ENCODE results near the gene CD109. TPM values are rescaled to one million over a fixed set of nuclear protein-coding genes. Genes with fewer than 3 reads are reported as not detected.

The CD109 gene
- total RNA-seq, 4 donors from 2014 or later, result 1.9 to 7.4 (median 4.8) TPM

- DNase-seq, result no peak
- Histone ChIP-seq H3K27me3 (no peaks in the 10 kb centered on the region), H3K9me3 (no peaks in the 10 kb centered on the region), H3K4me1 (peaks cover 0 to 15% (median 0%) of the 10 kb centered on the region in 4 donors), H3K27ac (peak overlapping the region in 1 of 4 donors; percentile 48), H3K4me3 (no peak overlapping the region), H3K36me3 (no peaks in the 10 kb centered on the region)
- intact Hi-C loops (cut with DNase I; ENCODE audit: low total_unique reads) (no loop called here), in situ Hi-C loops (cut with MboI; ENCODE audit: low pct_ligation_motif_present in 1 of 4, low pct_unique_long_range_greater_than_20kb in 1 of 4, low sequenced_read_pairs in 3 of 4) (loop anchor here (10.0 to 25.0 kb wide), 2 partner anchors 1470 to 1472 kb away; partner anchors contain the start of gene COL12A1 (in 2 of the 4))
- 94 to 97% methylated on average over 5 of the region's 5 CpGs for WGBS, 2 donors (ENCODE audit: low coverage in 1 of 2)
- no peak for TF ChIP-seq EP300 (IDR thresholded peaks at IDR 0.05; ENCODE audit: low read depth)
- no peak for TF ChIP-seq POLR2AphosphoS5 (IDR thresholded peaks at IDR 0.05)
- TF ChIP-seq CTCF (IDR thresholded peaks at IDR 0.05), result no peak
- TF ChIP-seq POLR2A (IDR thresholded peaks at IDR 0.05), result no peak
Observed at GRCh38 chr6:73742433-73742832, 46.4 kb downstream of the CD109 start.

- no peaks in the 10 kb centered on the region for H3K27me3 ChIP-seq
- peaks cover 0 to 15% (median 0%) of the 10 kb centered on the region in 4 donors for H3K4me1 ChIP-seq
- WGBS, 2 donors (ENCODE audit: low coverage in 1 of 2), result 74 to 76% methylated on average over 3 of the region's 3 CpGs
- no peaks in the 10 kb centered on the region for H3K9me3 ChIP-seq
- intact Hi-C loops (cut with DNase I; ENCODE audit: low total_unique reads) (no loop called here), in situ Hi-C loops (cut with MboI; ENCODE audit: low pct_ligation_motif_present in 1 of 4, low pct_unique_long_range_greater_than_20kb in 1 of 4, low sequenced_read_pairs in 3 of 4) (loop anchor here (10.0 to 25.0 kb wide), 2 partner anchors 1469 to 1472 kb away; partner anchors contain the start of gene COL12A1 (in 2 of the 4))
- no peaks in the 10 kb centered on the region for H3K36me3 ChIP-seq
- no peak for TF ChIP-seq POLR2A (IDR thresholded peaks at IDR 0.05)
- TF ChIP-seq CTCF (IDR thresholded peaks at IDR 0.05), result no peak
- TF ChIP-seq EP300 (IDR thresholded peaks at IDR 0.05; ENCODE audit: low read depth), result no peak
- H3K27ac ChIP-seq, result peak overlapping the region in 3 of 4 donors; percentile 36 to 48 (median 45)
- no peak overlapping the region for H3K4me3 ChIP-seq
- no peak for DNase-seq
Observed at GRCh38 chr6:73743081-73743480, 47.1 kb downstream of the CD109 start.

GRCh38 chr6:73743556-73743955, 47.6 kb downstream of the CD109 start:
- intact Hi-C loops (cut with DNase I; ENCODE audit: low total_unique reads), result no loop called here
- Histone ChIP-seq H3K27me3 (no peaks in the 10 kb centered on the region), H3K36me3 (no peaks in the 10 kb centered on the region), H3K9me3 (no peaks in the 10 kb centered on the region), H3K4me3 (no peak overlapping the region), H3K4me1 (peaks cover 0 to 15% (median 0%) of the 10 kb centered on the region in 4 donors), H3K27ac (peak overlapping the region in 3 of 4 donors; percentile 36 to 48 (median 45))
- no peak for DNase-seq
- in situ Hi-C loops (cut with MboI; ENCODE audit: low pct_ligation_motif_present in 1 of 4, low pct_unique_long_range_greater_than_20kb in 1 of 4, low sequenced_read_pairs in 3 of 4), result loop anchor here (10.0 to 25.0 kb wide), 2 partner anchors 1469 to 1471 kb away; partner anchors contain the start of gene COL12A1 (in 2 of the 4)
- TF ChIP-seq CTCF (IDR thresholded peaks at IDR 0.05), result no peak
- TF ChIP-seq POLR2AphosphoS5 (IDR thresholded peaks at IDR 0.05), result no peak
- no peak for TF ChIP-seq EP300 (IDR thresholded peaks at IDR 0.05; ENCODE audit: low read depth)
- no peak for TF ChIP-seq POLR2A (IDR thresholded peaks at IDR 0.05)
- WGBS, 2 donors (ENCODE audit: low coverage in 1 of 2), result 38 to 63% methylated on average over 1 to 3 of the region's 3 CpGs

GRCh38 chr6:73746787-73747186, 50.8 kb downstream of the CD109 start:
- no peaks in the 10 kb centered on the region for H3K36me3 ChIP-seq
- intact Hi-C loops (cut with DNase I; ENCODE audit: low total_unique reads), result no loop called here
- no peak overlapping the region for H3K4me3 ChIP-seq
- TF ChIP-seq EP300 (IDR thresholded peaks at IDR 0.05; ENCODE audit: low read depth) (no peak), POLR2A (IDR thresholded peaks at IDR 0.05) (no peak), POLR2AphosphoS5 (IDR thresholded peaks at IDR 0.05) (no peak), CTCF (IDR thresholded peaks at IDR 0.05) (no peak)
- no peaks in the 10 kb centered on the region for H3K9me3 ChIP-seq
- in situ Hi-C loops (cut with MboI; ENCODE audit: low pct_ligation_motif_present in 1 of 4, low pct_unique_long_range_greater_than_20kb in 1 of 4, low sequenced_read_pairs in 3 of 4), result loop anchor here (10.0 to 25.0 kb wide), 2 partner anchors 1466 to 1468 kb away; partner anchors contain the start of gene COL12A1 (in 2 of the 4)
- 90 to 100% methylated on average over 1 of the region's 1 CpG for WGBS, 2 donors (ENCODE audit: low coverage in 1 of 2)
- no peak for DNase-seq
- peaks cover 0 to 6% (median 0%) of the 10 kb centered on the region in 4 donors for H3K4me1 ChIP-seq
- no peak overlapping the region for H3K27ac ChIP-seq
- no peaks in the 10 kb centered on the region for H3K27me3 ChIP-seq
